GM12878 (cell line): ENCODE results near the gene BATF3. TPM values are rescaled to one million over a fixed set of nuclear protein-coding genes. Genes with fewer than 3 reads are reported as not detected.

Source experiments
- ATAC-seq: fragments of 200-7000 bp; cut with Tn5 transposase; 3 replicates; pipeline ENCODE4 v1.9.1; 2020; ENCODE audit warnings: mild to moderate bottlenecking, moderate library complexity
- BruUV-seq: library from RNA; stranded (reverse); fragments of 400-500 nt; replicated peaks from 2 replicates; lab custom pipeline; 2021; lab: Mats Ljungman, UMichigan
- CTCF ChIA-PET: fragments of 300-600 bp; sonication (Branson Sonifier 250); formaldehyde crosslinking; extraction: SDS; loops from one replicate; lab custom pipeline; 2021; ENCODE audit warnings: inconsistent platforms; lab: Yijun Ruan, JAX
- POLR2A ChIA-PET: fragments of 350-600 bp; formaldehyde crosslinking; extraction: SDS; loops from one replicate; lab custom pipeline; 2021; ENCODE audit warnings: inconsistent platforms; lab: Charles Lee
- RAD21 ChIA-PET: fragments of 300-600 bp; sonication (Branson Sonifier 250); formaldehyde crosslinking; loops from one replicate; lab custom pipeline; 2023; ENCODE audit warnings: antibody characterized with exemption; ENCODE audit not compliant: unreplicated experiment; lab: Charles Lee
- SMC1A ChIA-PET: fragments of 300-600 bp; sonication (Branson Sonifier 250); formaldehyde crosslinking; loops from one replicate; lab custom pipeline; 2023; ENCODE audit not compliant: unreplicated experiment, uncharacterized antibody; lab: Charles Lee
- DNase-seq: peaks from one replicate; pipeline ENCODE4 v3.0.0-alpha.2; 2011; ENCODE audit warnings: low read depth, low spot score
- FAIRE-seq: peaks from 3 replicates; lab custom pipeline; 2011; peaks lifted over from hg19 to GRCh38; lab: Jason Lieb, UNC
- H2AFZ ChIP-seq: 2 replicates; pipeline ENCODE4 v1.6.0; 2011; ENCODE audit warnings: low read depth, low read length, control low read depth; ENCODE audit not compliant: control insufficient read depth
- H3K27ac ChIP-seq: 2 replicates; pipeline ENCODE4 v1.5.1; 2011; ENCODE audit warnings: control low read depth; ENCODE audit not compliant: control insufficient read depth, insufficient read depth
- H3K27me3 ChIP-seq, 2 experiments: replicated peaks in 1 of 2; 2 replicates each; pipeline versions ENCODE4 v1.6.0 to v1.6.1; 2011; ENCODE audit warnings: low read length in 1 of 2; ENCODE audit not compliant: control insufficient read depth in 2 of 2, insufficient read depth in 2 of 2
- H3K36me3 ChIP-seq, 2 experiments: 2 replicates each; pipeline ENCODE4 v1.5.1; 2011; ENCODE audit warnings: low read length in 1 of 2; ENCODE audit not compliant: control insufficient read depth in 2 of 2, insufficient read depth in 2 of 2
- H3K4me1 ChIP-seq: 2 replicates; pipeline ENCODE4 v1.6.1; 2011; ENCODE audit warnings: mild to moderate bottlenecking, low read length, moderate library complexity, mixed read lengths; ENCODE audit not compliant: control insufficient read depth, insufficient read depth
- H3K4me2 ChIP-seq: 2 replicates; pipeline ENCODE4 v1.6.0; 2011; ENCODE audit warnings: control low read depth; ENCODE audit not compliant: control insufficient read depth, insufficient read depth
- H3K4me3 ChIP-seq: fragments of 200-600 bp; sonication (generic); 2 replicates; pipeline ENCODE4 v1.5.1; 2016
- H3K79me2 ChIP-seq: 2 replicates; pipeline ENCODE4 v1.6.0; 2011; ENCODE audit warnings: low read length; ENCODE audit not compliant: control insufficient read depth, insufficient read depth
- H3K9ac ChIP-seq: 2 replicates; pipeline ENCODE4 v1.8.0; 2011; ENCODE audit warnings: low read length, control low read depth, mixed read lengths; ENCODE audit not compliant: control insufficient read depth, insufficient read depth
- H3K9me3 ChIP-seq: replicated peaks from 3 replicates; pipeline ENCODE4 v1.5.1; 2011; ENCODE audit warnings: mild to moderate bottlenecking, low read length; ENCODE audit not compliant: control insufficient read depth, insufficient read depth
- H4K20me1 ChIP-seq: 2 replicates; pipeline ENCODE4 v1.6.0; 2011; ENCODE audit not compliant: control insufficient read depth, insufficient read depth
- CTCF ChIP-seq, 3 experiments: IDR thresholded peaks in 2 of 3; conservative IDR thresholded peaks in 1 of 3; 2 replicates each; pipeline ENCODE4 v1.5.1; 2011; ENCODE audit warnings: low read depth in 3 of 3, low read length in 3 of 3, mild to moderate bottlenecking in 3 of 3, control low read depth in 2 of 3, moderate library complexity in 2 of 3, inconsistent platforms in 1 of 3, mixed read lengths in 1 of 3; ENCODE audit not compliant: control insufficient read depth in 2 of 3, insufficient read depth in 1 of 3; ENCODE audit errors: extremely low read depth in 1 of 3
- EZH2 ChIP-seq: IDR thresholded peaks from 2 replicates; pipeline ENCODE4 v1.6.1; 2012; ENCODE audit warnings: low read depth, mild to moderate bottlenecking, control low read depth, inconsistent platforms, low read length, borderline replicate concordance; ENCODE audit not compliant: control insufficient read depth
- FOXK2 ChIP-seq: fragments of 450-650 bp; IDR thresholded peaks from 2 replicates; pipeline ENCODE4 v1.6.1; 2017; ENCODE audit warnings: mild to moderate bottlenecking, moderate library complexity
- MLLT1 ChIP-seq: fragments of 450-650 bp; IDR thresholded peaks from 2 replicates; pipeline ENCODE4 v1.6.1; 2016; ENCODE audit warnings: mild to moderate bottlenecking
- MYB ChIP-seq: fragments of 150-350 bp; IDR thresholded peaks from 2 replicates; pipeline ENCODE4 v1.6.1; 2014; ENCODE audit warnings: mild to moderate bottlenecking, low read depth, low read length, borderline replicate concordance
- NR2C1 ChIP-seq: fragments of 450-650 bp; IDR thresholded peaks from 2 replicates; pipeline ENCODE4 v1.6.1; 2017; ENCODE audit warnings: antibody characterized with exemption, mild to moderate bottlenecking, moderate library complexity
- ZNF24 ChIP-seq: fragments of 450-650 bp; IDR thresholded peaks from 2 replicates; pipeline ENCODE4 v1.6.1; 2017; ENCODE audit warnings: antibody characterized with exemption, mild to moderate bottlenecking
- ZNF622 ChIP-seq: fragments of 450-650 bp; IDR thresholded peaks from 2 replicates; pipeline ENCODE4 v1.6.1; 2017; ENCODE audit warnings: mild to moderate bottlenecking, inconsistent platforms
- WGBS: methylation state at CpG from one replicate; pipeline ENCODE4 v1.1.6; 2016; ENCODE audit warnings: low lambda C conversion rate; ENCODE audit not compliant: insufficient replicate concordance, insufficient coverage; ENCODE audit errors: missing lambda C conversion rate; 5-methylcytosine and 5-hydroxymethylcytosine counted together
- in situ Hi-C: fragments of 300-500 bp; cut with MboI; formaldehyde crosslinking; loops from 9 replicates; pipeline ENCODE4 v1.14.3; 2018; ENCODE audit warnings: mixed read lengths
- intact Hi-C: fragments of 100-400 bp; cut with micrococcal nuclease; formaldehyde crosslinking; loops from one replicate; pipeline ENCODE4 v1.14.2; 2022; ENCODE audit not compliant: unreplicated experiment
- polyA plus RNA-seq, 11 experiments: library from polyadenylated mRNA; depleted of rRNA in 4 of 11; unstranded in 6 of 11; stranded (reverse) in 5 of 11; fragments of >200 nt; fragmentation: Nextera tagmentation in 4 of 11; fragmentation: Illumina TruSeq in 1 of 11; extraction: Ambion mirVana in 4 of 11; extraction: Trizol in 1 of 11; gene quantifications; 1 replicate in 1 of 11; 2 replicates in 10 of 11; pipeline versions ENCODE4 v1.2.1 to v1.2.3, GENCODE V29; 2011 to 2016; ENCODE audit warnings: inconsistent platforms in 2 of 11, missing spikeins in 2 of 11, low read depth in 1 of 11
- total RNA-seq, 4 experiments: library from RNA; depleted of rRNA in 3 of 4; stranded (reverse); fragments of >200 nt in 3 of 4; fragmentation: Illumina TruSeq in 1 of 4; extraction: Trizol in 1 of 4; gene quantifications; 2 replicates each; pipeline versions ENCODE4 v1.2.1 to v1.2.3, GENCODE V29; 2013 to 2021
- TF ChIP-seq, protein P1 (sequence below): IDR thresholded peaks from 2 replicates; pipeline ENCODE4 v1.6.1; 2011; ENCODE audit warnings: mild to moderate bottlenecking, low read depth, low read length, moderate library complexity; ENCODE audit not compliant: insufficient replicate concordance

The BATF3 gene
- total and polyA plus RNA-seq, 10 of the 15 experiments (the other 5 are each of a cell fraction or from before 2014, with no cell fraction given) = 11.1 to 56.8 (median 30.8) TPM

DNA sequence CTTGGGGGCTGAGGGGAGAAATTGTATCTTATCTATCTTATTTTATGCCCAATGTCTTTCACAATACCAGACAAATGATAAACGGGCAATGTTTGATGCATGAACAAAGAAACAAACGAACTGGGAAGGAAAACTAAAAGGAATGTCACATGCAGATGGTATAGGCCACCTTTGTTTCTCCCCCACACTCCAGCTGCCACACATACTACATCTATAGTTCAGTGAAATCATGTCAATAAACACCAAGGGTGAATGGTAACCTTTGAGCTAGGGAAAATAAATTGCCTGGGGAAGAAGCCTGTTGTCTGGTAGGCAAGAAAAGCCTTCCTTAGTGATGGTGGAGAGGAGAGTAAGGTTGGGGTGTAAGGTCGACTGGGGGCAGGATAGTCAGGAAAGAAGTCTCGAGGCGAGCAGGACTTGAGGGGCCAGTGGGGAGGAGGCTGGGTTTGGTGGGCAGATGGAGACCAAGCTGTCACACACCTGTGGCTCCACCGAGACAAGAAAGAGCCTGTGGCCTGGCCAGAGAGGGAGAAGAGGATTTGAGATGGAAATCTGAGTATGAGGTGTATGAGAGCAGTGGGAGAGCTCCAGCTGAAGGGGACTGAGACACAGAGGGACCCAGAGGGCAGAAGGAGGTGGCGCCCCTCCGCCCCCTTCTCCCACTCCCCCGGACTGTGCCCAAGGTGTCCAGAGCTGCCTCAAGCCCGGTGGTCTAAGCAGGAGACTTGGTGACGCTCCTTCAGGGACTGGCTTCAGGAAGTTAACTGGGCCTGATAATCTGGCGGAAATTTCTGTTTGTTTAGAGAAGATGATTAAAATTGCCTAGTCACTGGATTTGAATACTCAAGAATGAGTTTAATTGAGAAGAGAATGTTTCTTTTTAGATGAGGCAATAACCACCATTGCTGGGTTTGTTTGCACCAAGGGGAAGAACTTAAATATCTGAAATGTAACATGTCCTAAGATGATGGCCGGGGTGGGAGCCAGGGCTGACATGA is 53.8 kb downstream of the BATF3 start:
- CTCF ChIA-PET = interaction anchor here (0.9 kb wide), 1 partner anchor 19 kb away, joined by 3 read pairs; no protein-coding TSS in a partner anchor
- intact Hi-C loops = no loop called here

More for the DNA sequence above, 53.8 kb downstream of the BATF3 start:
- TF ChIP-seq MLLT1 (no peak), NR2C1 (no peak), CTCF (IDR thresholded peaks at IDR 0.05 in 2 of 3, conservative IDR thresholded peaks at IDR 0.05 in 1 of 3; ENCODE audit: control insufficient read depth in 2 of 3, extremely low read depth in 1 of 3, insufficient read depth in 1 of 3, low read depth in 3 of 3, low read length in 3 of 3) (no peak), FOXK2 (no peak), MYB (no peak), ZNF24 (no peak), EZH2 (no peak), ZNF622 (no peak)
- TF ChIP-seq, protein P1, sequence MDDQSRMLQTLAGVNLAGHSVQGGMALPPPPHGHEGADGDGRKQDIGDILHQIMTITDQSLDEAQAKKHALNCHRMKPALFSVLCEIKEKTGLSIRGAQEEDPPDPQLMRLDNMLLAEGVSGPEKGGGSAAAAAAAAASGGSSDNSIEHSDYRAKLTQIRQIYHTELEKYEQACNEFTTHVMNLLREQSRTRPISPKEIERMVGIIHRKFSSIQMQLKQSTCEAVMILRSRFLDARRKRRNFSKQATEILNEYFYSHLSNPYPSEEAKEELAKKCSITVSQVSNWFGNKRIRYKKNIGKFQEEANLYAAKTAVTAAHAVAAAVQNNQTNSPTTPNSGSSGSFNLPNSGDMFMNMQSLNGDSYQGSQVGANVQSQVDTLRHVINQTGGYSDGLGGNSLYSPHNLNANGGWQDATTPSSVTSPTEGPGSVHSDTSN = no peak
- TF ChIP-seq, all 136 proteins: peak for 0
- H3K4me2 ChIP-seq = no peak overlapping the region
- H3K9me3 ChIP-seq = no peaks in the 10 kb centered on the region
- 32% methylated on average over 13 of the region's 13 CpGs for WGBS
- ChIA-PET RAD21 (no interaction called here), POLR2A (no interaction called here), SMC1A (interaction anchor here (0.7 to 1.0 kb wide), 2 partner anchors 19 to 52 kb away, joined by 3 to 5 read pairs; no protein-coding TSS in a partner anchor)
- FAIRE-seq (no peak), ATAC-seq (no peak), DNase-seq (no peak)
- H3K27me3 ChIP-seq = no peaks in the 10 kb centered on the region
- H3K4me1 ChIP-seq = no peaks in the 10 kb centered on the region
- H4K20me1 ChIP-seq = no peaks in the 10 kb centered on the region
- no peak overlapping the region for H2AFZ ChIP-seq
- H3K27ac ChIP-seq = no peak overlapping the region
- BruUV-seq = no TSS peak
- H3K79me2 ChIP-seq = no peaks in the 10 kb centered on the region
- no peak overlapping the region for H3K4me3 ChIP-seq
- no peaks in the 10 kb centered on the region for H3K36me3 ChIP-seq
- H3K9ac ChIP-seq = no peak overlapping the region
- in situ Hi-C loops = no loop called here
